ENCODE data around the gene PEPD.

DNA sequence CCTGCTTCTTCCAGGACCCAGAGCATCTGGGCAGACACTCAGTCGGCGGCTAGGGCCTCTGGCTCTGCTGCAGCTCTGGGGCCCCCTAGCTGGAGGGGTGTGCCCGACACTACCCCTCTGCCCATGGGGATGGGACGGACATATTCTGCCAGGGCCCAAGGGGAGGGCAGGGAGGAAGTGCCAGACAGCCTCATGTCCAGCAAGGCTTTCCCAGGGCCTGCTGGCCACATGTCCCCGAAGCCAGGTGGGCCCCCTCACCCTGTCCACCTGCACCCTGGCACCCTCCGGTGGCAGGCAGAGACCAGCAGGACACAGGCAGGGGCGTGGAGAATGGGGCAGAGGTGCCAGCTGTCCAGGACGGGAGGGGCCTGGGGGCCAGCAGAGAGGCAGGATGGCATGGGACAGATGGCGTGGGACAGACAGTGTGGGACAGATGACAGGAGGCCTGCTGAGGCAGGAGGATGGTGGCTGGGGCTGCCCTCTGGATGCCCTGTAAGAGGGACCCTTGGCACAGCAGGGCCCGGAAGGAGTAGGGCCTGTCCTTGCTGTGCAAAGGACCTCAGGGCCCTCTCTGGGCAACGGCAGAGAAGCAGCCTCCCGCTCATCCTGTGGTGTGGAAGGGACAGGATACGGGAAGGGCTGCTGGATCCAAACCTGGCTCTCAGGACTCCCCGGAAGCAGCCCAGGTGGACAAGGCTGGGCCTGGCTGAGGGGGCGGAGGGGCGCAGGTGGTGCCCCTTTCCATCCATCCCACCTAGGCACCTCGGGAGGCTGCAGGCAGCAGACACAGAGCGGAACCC lies 119.0 kb downstream of the PEPD start:
- TF ChIP-seq, protein P1, sequence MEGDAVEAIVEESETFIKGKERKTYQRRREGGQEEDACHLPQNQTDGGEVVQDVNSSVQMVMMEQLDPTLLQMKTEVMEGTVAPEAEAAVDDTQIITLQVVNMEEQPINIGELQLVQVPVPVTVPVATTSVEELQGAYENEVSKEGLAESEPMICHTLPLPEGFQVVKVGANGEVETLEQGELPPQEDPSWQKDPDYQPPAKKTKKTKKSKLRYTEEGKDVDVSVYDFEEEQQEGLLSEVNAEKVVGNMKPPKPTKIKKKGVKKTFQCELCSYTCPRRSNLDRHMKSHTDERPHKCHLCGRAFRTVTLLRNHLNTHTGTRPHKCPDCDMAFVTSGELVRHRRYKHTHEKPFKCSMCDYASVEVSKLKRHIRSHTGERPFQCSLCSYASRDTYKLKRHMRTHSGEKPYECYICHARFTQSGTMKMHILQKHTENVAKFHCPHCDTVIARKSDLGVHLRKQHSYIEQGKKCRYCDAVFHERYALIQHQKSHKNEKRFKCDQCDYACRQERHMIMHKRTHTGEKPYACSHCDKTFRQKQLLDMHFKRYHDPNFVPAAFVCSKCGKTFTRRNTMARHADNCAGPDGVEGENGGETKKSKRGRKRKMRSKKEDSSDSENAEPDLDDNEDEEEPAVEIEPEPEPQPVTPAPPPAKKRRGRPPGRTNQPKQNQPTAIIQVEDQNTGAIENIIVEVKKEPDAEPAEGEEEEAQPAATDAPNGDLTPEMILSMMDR (IDR thresholded peaks at IDR 0.05; ENCODE audit: low read length): no peak; the same call in 1 of the 2 replicates
- TF ChIP-seq EZH2 (IDR thresholded peaks at IDR 0.05; ENCODE audit: borderline replicate concordance, low read length): no peak

Data from OCI-LY1 (cell line).